Activated effector memory CD4-positive, alpha-beta T cell treated with anti-CD3 and anti-CD28 coated beads, Interleukin-2, amount 50 U/mL, for 16 hours (primary cell): ENCODE measurements around the gene TANC1.

Experiments
- DNase-seq: peaks from one replicate; pipeline ENCODE4 v3.0.0-alpha.2; 2020

TANC1 gene

GRCh38 chr2:159175182-159175581 lies 206.7 kb downstream of the TANC1 start:
- DNase-seq, result no peak

GRCh38 chr2:159175927-159176326 lies 207.5 kb downstream of the TANC1 start:
- DNase-seq, result no peak

- DNase-seq, result no peak
Measured at GRCh38 chr2:159176555-159176954, 208.1 kb downstream of the TANC1 start.

GRCh38 chr2:159177357-159177756 lies 208.9 kb downstream of the TANC1 start:
- no peak for DNase-seq

GRCh38 chr2:159177957-159178356 lies 209.5 kb downstream of the TANC1 start:
- DNase-seq, result no peak

- no peak for DNase-seq
Measured at GRCh38 chr2:159179096-159179495, 210.7 kb downstream of the TANC1 start.

GRCh38 chr2:159179696-159180095 lies 211.3 kb downstream of the TANC1 start:
- DNase-seq, result no peak

GRCh38 chr2:159183346-159183745 lies 214.9 kb downstream of the TANC1 start:
- no peak for DNase-seq

GRCh38 chr2:159185401-159186130 lies 217.1 kb downstream of the TANC1 start:
- DNase-seq, result no peak

GRCh38 chr2:159186462-159186861 lies 218.0 kb downstream of the TANC1 start:
- no peak for DNase-seq

- DNase-seq, result no peak
Measured at GRCh38 chr2:159187106-159187505, 218.7 kb downstream of the TANC1 start.

- no peak for DNase-seq
Measured at GRCh38 chr2:159188449-159188848, 220.0 kb downstream of the TANC1 start.

GRCh38 chr2:159192371-159192918 lies 224.0 kb downstream of the TANC1 start:
- no peak for DNase-seq

- DNase-seq, result no peak
Measured at GRCh38 chr2:159193791-159194190, 225.4 kb downstream of the TANC1 start.

- DNase-seq, result no peak
Measured at GRCh38 chr2:159194241-159194640, 225.8 kb downstream of the TANC1 start.

GRCh38 chr2:159195697-159196096 lies 227.3 kb downstream of the TANC1 start:
- no peak for DNase-seq

GRCh38 chr2:159196393-159196925 lies 228.0 kb downstream of the TANC1 start:
- no peak for DNase-seq

- no peak for DNase-seq
Measured at GRCh38 chr2:159199236-159199635, 230.8 kb downstream of the TANC1 start.

GRCh38 chr2:159199761-159200465 lies 231.5 kb downstream of the TANC1 start:
- DNase-seq, result no peak

- DNase-seq, result no peak
Measured at GRCh38 chr2:159200498-159200897, 232.1 kb downstream of the TANC1 start.

- no peak for DNase-seq
Measured at GRCh38 chr2:159201360-159202063, 233.1 kb downstream of the TANC1 start.

- DNase-seq, result no peak
Measured at GRCh38 chr2:159202568-159203071, 234.2 kb downstream of the TANC1 start.
